ENCODE measurements around the gene TPRG1.

DNA sequence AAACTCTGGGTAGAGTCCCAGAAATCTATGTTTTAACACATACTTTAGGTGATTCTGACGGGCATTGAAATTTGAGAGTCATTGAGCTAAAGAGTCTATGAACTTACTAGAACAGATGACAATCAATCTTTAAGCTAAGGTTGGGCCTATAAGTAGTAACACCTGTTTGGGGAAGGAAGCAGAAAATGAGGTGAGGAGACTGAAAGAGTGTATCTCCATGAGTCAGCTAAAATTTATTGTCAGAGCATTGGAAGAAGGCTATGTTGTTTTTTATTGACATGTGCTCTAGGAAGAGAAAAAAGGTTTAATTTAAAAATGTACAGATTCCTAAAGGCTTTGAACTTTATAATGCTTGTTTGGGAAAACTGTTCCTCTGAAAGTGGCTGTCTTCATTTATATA lies 42.9 kb downstream of the TPRG1 start:
- TF ChIP-seq, protein P1, sequence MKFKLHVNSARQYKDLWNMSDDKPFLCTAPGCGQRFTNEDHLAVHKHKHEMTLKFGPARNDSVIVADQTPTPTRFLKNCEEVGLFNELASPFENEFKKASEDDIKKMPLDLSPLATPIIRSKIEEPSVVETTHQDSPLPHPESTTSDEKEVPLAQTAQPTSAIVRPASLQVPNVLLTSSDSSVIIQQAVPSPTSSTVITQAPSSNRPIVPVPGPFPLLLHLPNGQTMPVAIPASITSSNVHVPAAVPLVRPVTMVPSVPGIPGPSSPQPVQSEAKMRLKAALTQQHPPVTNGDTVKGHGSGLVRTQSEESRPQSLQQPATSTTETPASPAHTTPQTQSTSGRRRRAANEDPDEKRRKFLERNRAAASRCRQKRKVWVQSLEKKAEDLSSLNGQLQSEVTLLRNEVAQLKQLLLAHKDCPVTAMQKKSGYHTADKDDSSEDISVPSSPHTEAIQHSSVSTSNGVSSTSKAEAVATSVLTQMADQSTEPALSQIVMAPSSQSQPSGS (IDR thresholded peaks at IDR 0.05; ENCODE audit: low read length), result no peak
- TF ChIP-seq, protein P2, sequence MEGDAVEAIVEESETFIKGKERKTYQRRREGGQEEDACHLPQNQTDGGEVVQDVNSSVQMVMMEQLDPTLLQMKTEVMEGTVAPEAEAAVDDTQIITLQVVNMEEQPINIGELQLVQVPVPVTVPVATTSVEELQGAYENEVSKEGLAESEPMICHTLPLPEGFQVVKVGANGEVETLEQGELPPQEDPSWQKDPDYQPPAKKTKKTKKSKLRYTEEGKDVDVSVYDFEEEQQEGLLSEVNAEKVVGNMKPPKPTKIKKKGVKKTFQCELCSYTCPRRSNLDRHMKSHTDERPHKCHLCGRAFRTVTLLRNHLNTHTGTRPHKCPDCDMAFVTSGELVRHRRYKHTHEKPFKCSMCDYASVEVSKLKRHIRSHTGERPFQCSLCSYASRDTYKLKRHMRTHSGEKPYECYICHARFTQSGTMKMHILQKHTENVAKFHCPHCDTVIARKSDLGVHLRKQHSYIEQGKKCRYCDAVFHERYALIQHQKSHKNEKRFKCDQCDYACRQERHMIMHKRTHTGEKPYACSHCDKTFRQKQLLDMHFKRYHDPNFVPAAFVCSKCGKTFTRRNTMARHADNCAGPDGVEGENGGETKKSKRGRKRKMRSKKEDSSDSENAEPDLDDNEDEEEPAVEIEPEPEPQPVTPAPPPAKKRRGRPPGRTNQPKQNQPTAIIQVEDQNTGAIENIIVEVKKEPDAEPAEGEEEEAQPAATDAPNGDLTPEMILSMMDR (IDR thresholded peaks at IDR 0.05; ENCODE audit: control extremely low read depth in 1 of 3, insufficient read depth in 1 of 3, low read depth in 1 of 3, low read length in 3 of 3), result no peak
- TF ChIP-seq HDAC2 (IDR thresholded peaks at IDR 0.05; ENCODE audit: borderline replicate concordance in 1 of 2, low read depth in 2 of 2, low read length in 2 of 2) (no peak), RNF2 (IDR thresholded peaks at IDR 0.05; ENCODE audit: borderline replicate concordance, low read depth, low read length, missing control alignments, poor library complexity, severe bottlenecking) (no peak), POLR2A (IDR thresholded peaks at IDR 0.05; ENCODE audit: control extremely low read depth in 1 of 2, low read depth in 2 of 2, low read length in 2 of 2) (no peak), SP1 (IDR thresholded peaks at IDR 0.05; ENCODE audit: low read depth, low read length) (no peak), EGR1 (IDR thresholded peaks at IDR 0.05; ENCODE audit: borderline replicate concordance, low read depth, low read length) (no peak)

Measured in H1 (cell line).